Measurements from ENCODE around the gene CEP20.

Gene CEP20

DNA sequence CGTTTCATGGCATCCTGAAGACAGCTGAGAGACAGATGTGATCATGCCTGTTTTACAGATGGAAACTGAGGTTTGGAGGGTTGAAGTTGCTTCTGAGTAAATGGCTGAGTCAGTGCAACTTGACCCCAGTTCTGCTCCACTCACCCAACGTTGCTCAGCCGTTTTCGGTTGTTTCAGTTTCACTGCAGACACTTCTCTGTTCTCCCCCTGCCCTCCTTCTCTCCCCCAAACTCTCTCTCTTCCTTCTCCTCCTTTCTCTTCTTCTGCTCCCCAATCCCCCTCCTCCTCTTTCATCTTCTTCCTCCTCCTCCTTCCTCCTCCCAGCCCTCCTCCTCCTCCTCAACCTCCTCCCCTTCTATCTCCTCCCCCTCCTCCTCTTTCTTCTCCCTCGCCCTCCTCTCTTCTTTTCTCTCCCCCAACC, 9.4 kb upstream of the CEP20 start:
- TF ChIP-seq, protein P1, sequence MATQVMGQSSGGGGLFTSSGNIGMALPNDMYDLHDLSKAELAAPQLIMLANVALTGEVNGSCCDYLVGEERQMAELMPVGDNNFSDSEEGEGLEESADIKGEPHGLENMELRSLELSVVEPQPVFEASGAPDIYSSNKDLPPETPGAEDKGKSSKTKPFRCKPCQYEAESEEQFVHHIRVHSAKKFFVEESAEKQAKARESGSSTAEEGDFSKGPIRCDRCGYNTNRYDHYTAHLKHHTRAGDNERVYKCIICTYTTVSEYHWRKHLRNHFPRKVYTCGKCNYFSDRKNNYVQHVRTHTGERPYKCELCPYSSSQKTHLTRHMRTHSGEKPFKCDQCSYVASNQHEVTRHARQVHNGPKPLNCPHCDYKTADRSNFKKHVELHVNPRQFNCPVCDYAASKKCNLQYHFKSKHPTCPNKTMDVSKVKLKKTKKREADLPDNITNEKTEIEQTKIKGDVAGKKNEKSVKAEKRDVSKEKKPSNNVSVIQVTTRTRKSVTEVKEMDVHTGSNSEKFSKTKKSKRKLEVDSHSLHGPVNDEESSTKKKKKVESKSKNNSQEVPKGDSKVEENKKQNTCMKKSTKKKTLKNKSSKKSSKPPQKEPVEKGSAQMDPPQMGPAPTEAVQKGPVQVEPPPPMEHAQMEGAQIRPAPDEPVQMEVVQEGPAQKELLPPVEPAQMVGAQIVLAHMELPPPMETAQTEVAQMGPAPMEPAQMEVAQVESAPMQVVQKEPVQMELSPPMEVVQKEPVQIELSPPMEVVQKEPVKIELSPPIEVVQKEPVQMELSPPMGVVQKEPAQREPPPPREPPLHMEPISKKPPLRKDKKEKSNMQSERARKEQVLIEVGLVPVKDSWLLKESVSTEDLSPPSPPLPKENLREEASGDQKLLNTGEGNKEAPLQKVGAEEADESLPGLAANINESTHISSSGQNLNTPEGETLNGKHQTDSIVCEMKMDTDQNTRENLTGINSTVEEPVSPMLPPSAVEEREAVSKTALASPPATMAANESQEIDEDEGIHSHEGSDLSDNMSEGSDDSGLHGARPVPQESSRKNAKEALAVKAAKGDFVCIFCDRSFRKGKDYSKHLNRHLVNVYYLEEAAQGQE (IDR thresholded peaks at IDR 0.05; ENCODE audit: insufficient read depth in 1 of 2, low read depth in 2 of 2, low read length in 2 of 2): no peak
- no peak for TF ChIP-seq FOXP2 (optimal IDR thresholded peaks at IDR 0.05; ENCODE audit: borderline replicate concordance, extremely low read depth, extremely low read length, insufficient read depth)
- TF ChIP-seq SIN3A (IDR thresholded peaks at IDR 0.05; ENCODE audit: borderline replicate concordance, insufficient read depth, low read length): no peak
- TF ChIP-seq TAF1 (IDR thresholded peaks at IDR 0.05; ENCODE audit: borderline replicate concordance, insufficient read depth, low read length): no peak
- no peak for TF ChIP-seq POLR2AphosphoS5 (IDR thresholded peaks at IDR 0.05; ENCODE audit: low read depth, low read length)

GRCh38 chr16:15897121-15897780, 8.8 kb upstream of the CEP20 start:
- TF ChIP-seq, protein P1 (IDR thresholded peaks at IDR 0.05; ENCODE audit: insufficient read depth in 1 of 2, low read depth in 2 of 2, low read length in 2 of 2): no peak
- no peak for TF ChIP-seq FOXP2 (optimal IDR thresholded peaks at IDR 0.05; ENCODE audit: borderline replicate concordance, extremely low read depth, extremely low read length, insufficient read depth)

GRCh38 chr16:15894571-15895374, 6.4 kb upstream of the CEP20 start:
- TF ChIP-seq FOXP2 (optimal IDR thresholded peaks at IDR 0.05; ENCODE audit: borderline replicate concordance, extremely low read depth, extremely low read length, insufficient read depth): no peak
- TF ChIP-seq, protein P1 (IDR thresholded peaks at IDR 0.05; ENCODE audit: insufficient read depth in 1 of 2, low read depth in 2 of 2, low read length in 2 of 2): no peak
- no peak for TF ChIP-seq POLR2AphosphoS5 (IDR thresholded peaks at IDR 0.05; ENCODE audit: low read depth, low read length)
- no peak for TF ChIP-seq TAF1 (IDR thresholded peaks at IDR 0.05; ENCODE audit: borderline replicate concordance, insufficient read depth, low read length)
- TF ChIP-seq SIN3A (IDR thresholded peaks at IDR 0.05; ENCODE audit: borderline replicate concordance, insufficient read depth, low read length): no peak

- no peak for TF ChIP-seq FOXP2 (optimal IDR thresholded peaks at IDR 0.05; ENCODE audit: borderline replicate concordance, extremely low read depth, extremely low read length, insufficient read depth)
- no peak for TF ChIP-seq POLR2AphosphoS5 (IDR thresholded peaks at IDR 0.05; ENCODE audit: low read depth, low read length)
- TF ChIP-seq SIN3A (IDR thresholded peaks at IDR 0.05; ENCODE audit: borderline replicate concordance, insufficient read depth, low read length): no peak
- TF ChIP-seq TAF1 (IDR thresholded peaks at IDR 0.05; ENCODE audit: borderline replicate concordance, insufficient read depth, low read length): no peak
- TF ChIP-seq, protein P1 (IDR thresholded peaks at IDR 0.05; ENCODE audit: insufficient read depth in 1 of 2, low read depth in 2 of 2, low read length in 2 of 2): no peak
Measured at GRCh38 chr16:15891508-15891907, 3.1 kb upstream of the CEP20 start.

Measured in PFSK-1 (cell line).